Activated CD8-positive, alpha-beta memory T cell treated with anti-CD3 and anti-CD28 coated beads for 36 hours (primary cell): ENCODE data around the gene GM2A. TPM values are rescaled to one million over a fixed set of nuclear protein-coding genes. Genes with fewer than 3 reads are reported as not detected.
"Not testable (repeated sequence)": the region's sequence is repeated elsewhere in the genome, so short reads cannot be mapped to it uniquely, and the experiment has no call there.

Experiments
- CTCF ChIA-PET: fragments of 350-600 bp; sonication (Branson Sonifier 250); formaldehyde crosslinking; loops from one replicate; lab custom pipeline; 2021; ENCODE audit warnings: antibody characterized with exemption; lab: Charles Lee
- POLR2A ChIA-PET: fragments of 350-600 bp; sonication (Branson Sonifier 250); formaldehyde crosslinking; loops from one replicate; lab custom pipeline; 2021; ENCODE audit warnings: antibody characterized with exemption; lab: Charles Lee
- total RNA-seq, 2 experiments: library from RNA; stranded (reverse); gene quantifications; one replicate each; pipeline ENCODE4 v1.2.3, GENCODE V29; 2021

Gene GM2A
- total RNA-seq, 2 experiments from 2014 or later: 12.8 to 14.9 TPM

GRCh38 chr5:151296974-151297373 lies 44.0 kb downstream of the GM2A start:
- POLR2A ChIA-PET: no interaction called here
- CTCF ChIA-PET: no interaction called here

GRCh38 chr5:151298063-151298855 lies 45.3 kb downstream of the GM2A start:
- ChIA-PET CTCF (interaction anchor here (0.7 to 1.5 kb wide), 2 partner anchors 10 to 87 kb away, joined by 3 to 5 read pairs; no protein-coding TSS in a partner anchor), POLR2A (no interaction called here)

GRCh38 chr5:151303666-151304065 lies 50.7 kb downstream of the GM2A start, which contains the start of gene SLC36A3:
Gene SLC36A3 (minus strand): TSS chr5:151303766. CDS start chr5:151303354, 412 bp downstream.
- CTCF ChIA-PET: no interaction called here

DNA sequence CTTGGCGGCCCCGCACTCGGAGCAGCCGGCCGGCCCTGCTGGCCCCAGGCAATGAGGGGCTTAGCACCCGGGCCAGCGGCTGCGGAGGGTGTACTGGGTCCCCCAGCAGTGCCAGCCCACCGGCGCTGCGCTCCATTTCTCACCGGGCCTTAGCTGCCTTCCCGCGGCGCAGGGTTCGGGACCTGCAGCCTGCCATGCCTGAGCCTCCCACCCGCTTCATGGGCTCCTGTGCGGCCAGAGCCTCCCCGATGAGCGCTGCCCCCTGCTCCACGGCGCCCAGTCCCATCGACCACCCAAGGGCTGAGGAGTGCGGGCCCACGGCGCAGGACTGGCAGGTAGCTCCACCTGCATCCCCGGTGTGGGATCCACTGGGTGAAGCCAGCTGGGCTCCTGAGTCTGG lies 56.3 kb downstream of the GM2A start:
- POLR2A ChIA-PET, CTCF ChIA-PET: not testable (repeated sequence)

More at GRCh38 chr5:151303666-151304065, 50.7 kb downstream of the GM2A start, which contains the start of gene SLC36A3:
- POLR2A ChIA-PET: no interaction called here

GRCh38 chr5:151309821-151310220 lies 56.8 kb downstream of the GM2A start:
- POLR2A ChIA-PET, CTCF ChIA-PET: not testable (repeated sequence)

GRCh38 chr5:151310932-151311331 lies 57.9 kb downstream of the GM2A start:
- CTCF ChIA-PET: interaction anchor here (1.8 kb wide), 1 partner anchor 10 kb away, joined by 3 read pairs; no protein-coding TSS in a partner anchor
- POLR2A ChIA-PET: no interaction called here

DNA sequence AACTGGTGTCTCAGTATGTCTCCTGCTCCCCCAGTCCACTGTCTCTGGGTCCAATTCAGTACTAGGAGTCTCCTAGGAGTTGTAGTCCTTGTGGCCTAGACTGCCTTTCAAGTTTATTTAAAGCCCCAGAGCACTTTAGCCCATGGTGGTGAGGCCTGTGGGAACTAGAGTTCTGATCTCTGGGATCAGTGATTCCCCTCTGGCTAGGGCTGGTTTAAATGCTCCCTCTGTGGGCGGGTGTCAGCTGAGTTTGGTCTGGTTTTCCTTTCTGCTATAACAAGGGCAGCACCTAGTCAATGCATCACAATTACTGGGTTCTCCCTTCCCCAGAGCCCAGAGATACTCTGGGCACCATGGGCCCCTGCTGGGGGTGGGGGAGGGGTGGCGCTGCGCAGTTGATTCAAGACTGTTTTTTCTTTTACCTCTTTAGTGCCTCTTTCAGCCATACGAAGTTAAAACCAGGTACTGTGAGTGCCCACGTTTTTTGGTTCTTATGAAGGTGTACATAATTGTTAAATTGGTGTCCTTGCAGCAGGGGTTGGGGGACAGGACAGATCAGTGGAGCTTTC lies 59.9 kb downstream of the GM2A start:
- POLR2A ChIA-PET: no interaction called here
- CTCF ChIA-PET: interaction anchor here (1.8 kb wide), 1 partner anchor 12 kb away, joined by 3 read pairs; no protein-coding TSS in a partner anchor

- ChIA-PET CTCF (interaction anchor here (0.7 kb wide), 1 partner anchor 60 kb away, joined by 3 read pairs; no protein-coding TSS in a partner anchor), POLR2A (no interaction called here)
Observed at GRCh38 chr5:151313357-151313756, 60.4 kb downstream of the GM2A start.

- ChIA-PET POLR2A (no interaction called here), CTCF (interaction anchor here (0.6 to 1.6 kb wide), 4 partner anchors 14 to 334 kb away, joined by 3 to 6 read pairs (median 3); no protein-coding TSS in a partner anchor)
Observed at GRCh38 chr5:151315998-151316597, 63.1 kb downstream of the GM2A start.

DNA sequence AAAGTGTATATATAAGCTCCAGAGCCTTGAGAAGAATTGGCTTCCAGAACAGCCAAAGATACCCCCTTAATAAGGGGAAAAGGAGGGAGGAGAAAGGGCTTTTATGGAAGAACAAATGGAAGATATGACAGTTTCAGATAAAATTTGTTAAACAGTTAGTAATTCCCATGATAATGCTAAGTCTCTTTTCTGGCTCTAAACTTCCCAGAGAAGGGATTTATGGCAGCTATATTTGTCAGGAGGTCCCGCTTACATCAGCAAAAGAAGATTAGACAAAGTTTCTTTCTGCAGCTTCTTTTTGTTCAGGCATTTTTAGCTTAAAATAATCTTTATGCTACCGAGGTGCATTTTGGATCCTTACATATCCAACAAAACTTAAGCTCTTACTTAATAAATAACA lies 64.9 kb downstream of the GM2A start:
- ChIA-PET POLR2A (interaction anchor here (0.7 kb wide), 1 partner anchor 13 kb away, joined by 3 read pairs; no protein-coding TSS in a partner anchor), CTCF (no interaction called here)

- ChIA-PET POLR2A (no interaction called here), CTCF (no interaction called here)
Observed at GRCh38 chr5:151318850-151319732, 66.1 kb downstream of the GM2A start.

Other genes starting within 250 kb of the GM2A start
- gene GPX3, start 232.6 kb upstream of the GM2A start, total RNA-seq: not detected
- 100 to 1,000 TPM; 197 to 206 TPM for gene TNIP1, start 172.2 kb upstream of the GM2A start, total RNA-seq
- gene ANXA6, start 95.4 kb upstream of the GM2A start, total RNA-seq: 100 to 1,000 TPM; 480 to 490 TPM
- gene CCDC69, start 29.1 kb upstream of the GM2A start, total RNA-seq: 10 to 100 TPM; 36.6 to 38.7 TPM
- gene SLC36A3, start 50.6 kb downstream of the GM2A start, total RNA-seq: not detected
- not detected for gene SLC36A2, start 94.4 kb downstream of the GM2A start, total RNA-seq
- 1 to 10 TPM; 6.3 to 6.4 TPM for gene SLC36A1, start 194.4 kb downstream of the GM2A start, total RNA-seq